Bone marrow (tissue), 2 donors: ENCODE results near the gene HAPSTR1.
A peak's percentile ranks its signal among the peaks of the same experiment; 100 is the strongest.

Experiments used
- DNase-seq, 2 donors: peaks; one replicate each; lab custom pipeline; 2025; lab: John Stamatoyannopoulos, UW

The HAPSTR1 gene

GRCh38 chr16:9096416-9096952, 5.0 kb downstream of the HAPSTR1 start:
- no peak for DNase-seq

- DNase-seq = no peak
Observed at GRCh38 chr16:9097266-9098219, 6.1 kb downstream of the HAPSTR1 start.

- no peak for DNase-seq
Observed at GRCh38 chr16:9098377-9099090, 7.1 kb downstream of the HAPSTR1 start.

GRCh38 chr16:9099131-9099625, 7.7 kb downstream of the HAPSTR1 start:
- peak; percentile 11 to 17 for DNase-seq

DNA sequence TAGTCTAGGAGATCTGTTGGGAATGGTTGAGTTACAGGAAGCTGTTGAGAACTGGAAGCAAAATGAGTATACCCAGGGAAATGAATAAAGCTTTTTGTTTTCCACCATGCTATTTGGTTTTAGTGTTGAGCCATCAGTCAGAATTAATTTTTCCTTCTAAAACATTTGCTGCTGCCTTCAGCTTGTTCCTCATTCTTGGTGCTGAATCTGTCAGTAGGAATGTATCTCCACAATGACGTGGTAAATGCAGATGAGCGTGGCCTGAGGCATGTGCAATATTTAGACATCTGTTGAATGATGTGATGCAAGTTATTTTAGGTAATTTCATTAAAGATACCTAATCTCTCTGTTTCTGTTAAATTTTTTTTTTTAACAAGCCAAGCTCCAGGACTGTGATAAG, 10.9 kb downstream of the HAPSTR1 start:
- peak in 1 of 2 donors; percentile 5 for DNase-seq

DNA sequence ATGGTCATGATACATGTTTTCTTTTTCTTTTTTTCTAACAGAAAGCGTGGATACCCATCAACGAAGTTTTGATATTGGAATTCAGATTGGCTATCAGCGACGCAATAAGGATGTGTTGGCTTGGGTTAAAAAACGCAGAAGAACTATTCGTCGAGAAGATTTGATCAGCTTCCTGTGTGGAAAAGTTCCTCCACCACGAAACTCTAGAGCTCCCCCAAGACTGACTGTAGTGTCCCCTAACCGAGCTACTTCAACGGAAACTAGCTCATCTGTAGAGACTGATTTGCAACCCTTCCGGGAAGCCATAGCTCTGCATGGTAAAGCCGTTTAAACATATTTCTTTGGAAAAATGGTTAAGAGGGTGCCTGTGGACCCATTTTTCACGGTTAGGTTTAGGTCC, 11.5 kb downstream of the HAPSTR1 start:
- no peak for DNase-seq

GRCh38 chr16:9103546-9103945, 12.1 kb downstream of the HAPSTR1 start:
- DNase-seq = no peak

GRCh38 chr16:9105189-9105588, 13.7 kb downstream of the HAPSTR1 start:
- DNase-seq = no peak

DNA sequence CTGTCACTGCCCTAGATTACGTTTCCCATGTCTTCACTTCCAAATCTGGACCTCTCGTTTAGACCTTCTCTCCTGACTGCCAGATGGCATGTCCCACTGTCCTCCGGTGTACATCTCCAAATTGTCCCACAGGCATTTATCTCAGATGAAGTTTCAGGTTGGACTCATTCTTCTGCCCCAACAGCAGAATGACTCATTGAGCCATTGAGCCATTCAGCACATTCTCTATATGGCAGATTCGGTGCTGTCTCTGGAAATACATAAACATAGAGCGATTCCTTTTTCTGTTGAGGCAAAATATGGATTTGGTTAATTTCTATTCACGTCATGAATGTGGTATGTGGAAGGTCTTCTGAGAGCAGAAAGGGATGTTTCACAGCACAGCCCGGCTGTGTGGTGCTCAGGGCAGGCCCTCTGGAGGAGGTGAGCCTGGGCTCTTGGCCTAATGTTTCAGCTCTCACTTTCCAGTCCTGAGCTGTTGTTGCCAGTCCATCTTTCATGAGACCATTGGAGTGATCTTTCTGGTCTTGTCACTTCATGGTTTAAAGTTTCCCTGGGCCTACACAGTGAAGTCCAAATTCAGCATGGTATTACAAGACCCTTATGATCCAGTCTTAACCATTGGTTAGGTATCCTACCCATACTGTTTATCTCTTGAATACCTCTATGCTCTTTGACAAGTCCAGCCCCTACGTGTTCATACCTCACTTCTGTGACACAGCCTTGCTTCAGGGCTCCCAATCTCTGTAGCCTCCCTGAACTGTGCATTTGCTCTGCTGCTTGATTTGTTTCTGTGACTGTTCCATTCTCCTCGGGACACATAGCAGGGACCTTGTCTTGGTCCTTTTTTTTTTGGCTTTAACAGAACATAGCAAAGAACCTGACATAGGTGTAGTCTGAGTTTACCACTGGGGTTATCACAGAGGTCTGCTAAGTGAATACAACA, 15.9 kb downstream of the HAPSTR1 start:
- DNase-seq = no peak

DNA sequence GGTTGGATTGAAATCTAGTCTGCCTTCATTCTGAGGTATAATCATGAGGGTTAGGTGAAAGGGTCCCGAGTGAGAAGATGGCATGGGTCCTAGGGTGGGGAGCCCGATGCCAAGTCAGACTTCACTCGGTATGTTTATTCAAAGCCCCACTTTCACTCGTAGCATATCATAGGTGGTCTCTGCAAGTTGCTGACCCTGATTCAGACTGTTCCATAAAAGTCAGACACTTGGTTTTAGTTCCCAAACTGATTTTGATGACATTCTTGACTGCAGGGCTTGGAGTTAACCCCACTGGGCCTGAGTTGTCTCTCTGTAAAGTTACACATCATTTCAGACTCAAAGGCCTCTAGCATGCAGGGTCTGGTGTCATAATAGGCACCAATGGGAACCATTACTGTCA, 17.8 kb downstream of the HAPSTR1 start:
- DNase-seq = no peak

- DNase-seq = no peak
Observed at GRCh38 chr16:9112166-9112843, 20.9 kb downstream of the HAPSTR1 start.

- DNase-seq = no peak
Observed at GRCh38 chr16:9112844-9113186, 21.4 kb downstream of the HAPSTR1 start.

DNA sequence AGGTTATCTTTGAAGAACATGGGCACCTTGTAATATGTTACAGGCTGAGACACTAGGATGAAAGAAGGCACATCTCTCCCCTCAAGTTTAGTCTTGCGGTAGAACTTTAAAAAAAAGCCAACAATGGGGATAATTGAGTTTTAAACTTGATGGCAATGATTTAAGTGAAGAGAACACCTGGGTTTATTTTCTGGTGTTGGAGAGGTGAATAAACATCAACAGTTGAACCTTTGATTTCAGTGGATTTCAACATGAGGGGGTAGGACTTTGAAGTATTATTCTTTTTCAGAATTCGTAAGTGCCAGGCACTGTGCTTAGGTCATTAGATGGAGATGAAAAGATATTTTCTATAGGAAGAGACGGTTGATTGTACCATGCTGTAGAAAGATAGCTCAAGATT, 22.3 kb downstream of the HAPSTR1 start:
- DNase-seq = no peak

DNA sequence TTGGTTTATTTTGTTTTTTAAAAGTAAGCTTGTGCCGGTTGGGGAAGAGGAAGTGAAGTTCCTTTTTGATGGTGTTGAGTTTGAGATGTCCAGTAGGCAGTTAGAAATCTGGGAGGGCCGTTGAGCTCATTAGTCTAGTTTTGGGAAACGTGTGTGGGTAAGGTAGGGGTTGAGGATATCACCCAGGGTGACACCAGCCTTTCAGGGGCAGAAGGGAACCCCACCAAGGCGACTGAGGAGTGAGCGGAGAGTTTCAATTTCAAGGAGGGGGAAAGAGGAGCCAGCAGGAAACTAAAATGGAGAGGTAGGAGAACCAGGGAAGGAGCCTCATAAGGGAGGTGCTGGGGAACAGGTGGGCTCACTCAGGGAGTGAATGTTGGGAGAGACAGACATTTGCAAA, 22.7 kb downstream of the HAPSTR1 start:
- DNase-seq = no peak

DNA sequence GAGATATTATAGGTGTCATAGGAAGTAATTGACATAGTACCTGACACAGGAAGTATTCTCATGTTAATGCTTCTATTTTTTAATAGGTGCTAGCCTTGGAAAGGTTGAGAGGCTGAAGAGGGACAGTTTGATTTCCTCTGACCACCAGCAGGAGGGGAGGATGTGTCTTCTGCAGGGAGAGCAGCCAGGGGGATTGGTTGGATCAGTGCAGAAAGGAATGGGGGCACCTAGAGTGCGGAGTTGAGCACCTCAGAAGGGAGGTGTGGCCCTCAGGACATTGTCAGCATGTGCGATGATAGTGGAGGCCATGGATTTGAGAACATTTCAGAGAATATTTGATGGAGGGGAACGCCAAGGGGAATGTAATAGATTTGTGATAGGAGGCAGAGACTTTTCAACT, 23.4 kb downstream of the HAPSTR1 start:
- no peak for DNase-seq

DNA sequence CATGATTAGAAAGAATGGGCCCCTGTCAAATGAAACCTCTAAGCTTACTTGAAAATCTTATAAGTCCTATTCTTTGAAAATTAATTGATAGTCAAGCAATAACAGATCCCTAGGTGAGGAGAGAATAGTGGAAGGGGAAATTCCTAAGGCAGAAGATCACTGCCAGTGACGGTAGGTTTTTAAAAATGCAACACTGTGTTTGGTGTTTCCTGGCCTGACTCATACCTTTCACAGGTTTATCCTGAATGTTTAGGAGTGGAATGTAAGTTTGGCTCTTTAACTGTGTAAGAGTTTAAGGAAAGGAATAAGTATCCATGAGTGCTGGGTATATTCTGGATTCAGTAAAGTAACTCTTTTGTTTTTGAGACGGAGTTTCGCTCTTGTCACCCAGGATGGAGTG, 23.8 kb downstream of the HAPSTR1 start:
- no peak for DNase-seq

- no peak for DNase-seq
Observed at GRCh38 chr16:9116141-9116540, 24.7 kb downstream of the HAPSTR1 start.

DNA sequence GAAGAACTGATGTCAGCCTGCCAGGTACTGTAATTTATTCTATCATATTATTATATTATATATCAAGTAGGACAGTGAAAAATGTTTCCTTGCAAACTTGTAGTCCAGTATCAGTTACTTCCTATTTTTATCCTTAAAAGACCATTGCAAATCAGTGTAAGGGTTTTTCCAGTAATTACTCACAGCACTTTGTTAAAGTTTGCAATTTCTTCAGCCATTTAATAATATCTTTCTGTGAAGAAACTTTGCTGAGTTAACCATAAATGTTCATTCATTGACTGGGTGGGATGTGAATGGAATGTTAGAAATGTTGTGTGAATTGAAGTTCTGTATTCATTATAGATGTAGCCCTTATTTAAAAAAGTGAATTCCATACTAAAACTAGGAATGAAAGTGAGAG, 26.7 kb downstream of the HAPSTR1 start:
- no peak for DNase-seq

DNA sequence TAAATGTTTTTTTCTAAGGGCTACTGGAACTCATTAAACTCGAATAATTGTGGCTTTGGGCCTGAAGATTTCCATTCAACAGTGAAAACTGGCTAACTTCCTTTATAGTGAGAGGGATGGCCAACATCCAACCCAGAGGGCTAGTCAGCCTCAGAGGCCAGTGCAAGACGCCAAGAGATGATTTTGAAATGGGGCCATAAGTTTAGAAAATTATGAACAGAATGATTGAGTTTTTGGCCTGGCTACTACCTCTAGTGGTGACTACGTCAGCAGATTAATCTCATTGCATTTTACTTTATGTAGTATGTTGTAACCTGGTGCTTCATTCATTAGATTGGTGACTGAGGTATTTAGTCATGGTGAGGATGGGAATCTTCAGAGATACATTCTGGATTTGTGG, 28.4 kb downstream of the HAPSTR1 start:
- no peak for DNase-seq

- no peak for DNase-seq
Observed at GRCh38 chr16:9122342-9122741, 30.9 kb downstream of the HAPSTR1 start.

- no peak for DNase-seq
Observed at GRCh38 chr16:9122969-9123368, 31.5 kb downstream of the HAPSTR1 start.
